Endothelial cell of umbilical vein (primary cell): ENCODE measurements around the gene TP53BP1. TPM values are rescaled to one million over a fixed set of nuclear protein-coding genes. Genes with fewer than 3 reads are reported as not detected.

ENCODE experiments used
- BruUV-seq: library from RNA; stranded (reverse); fragments of 400-500 nt; replicated peaks from 2 replicates; lab custom pipeline; 2021; lab: Mats Ljungman, UMichigan
- CTCF ChIA-PET: fragments of 300-600, 350-600 bp; sonication (Branson Sonifier 250); formaldehyde crosslinking; loops from one replicate; lab custom pipeline; 2021; ENCODE audit warnings: antibody characterized with exemption, inconsistent platforms; lab: Charles Lee
- POLR2A ChIA-PET: fragments of 300-600, 350-600 bp; sonication (Branson Sonifier 250); formaldehyde crosslinking; loops from one replicate; lab custom pipeline; 2021; ENCODE audit warnings: antibody characterized with exemption, inconsistent platforms; lab: Charles Lee
- DNase-seq: peaks from one replicate; pipeline ENCODE4 v3.0.0-alpha.2; 2011; ENCODE audit warnings: low read depth, low spot score
- FAIRE-seq: peaks from 2 replicates; lab custom pipeline; 2011; peaks lifted over from hg19 to GRCh38; lab: Jason Lieb, UNC
- H2AFZ ChIP-seq: 2 replicates; pipeline ENCODE4 v1.6.0; 2012; ENCODE audit warnings: low read depth, low read length, control low read depth, inconsistent platforms
- H3K27ac ChIP-seq: 2 replicates; pipeline ENCODE4 v1.5.1; 2011; ENCODE audit warnings: low read depth, mild to moderate bottlenecking, control low read depth, low read length, moderate library complexity; ENCODE audit not compliant: insufficient read depth
- H3K27me3 ChIP-seq, 2 experiments: 2 replicates each; pipeline versions ENCODE4 v1.6.0 to v1.6.1; 2011; ENCODE audit warnings: low read length in 2 of 2, mixed read lengths in 1 of 2; ENCODE audit not compliant: control insufficient read depth in 2 of 2, insufficient read depth in 2 of 2
- H3K36me3 ChIP-seq, 2 experiments: 2 replicates in 1 of 2; 3 replicates in 1 of 2; pipeline ENCODE4 v1.5.1; 2011; ENCODE audit warnings: low read length in 2 of 2, mild to moderate bottlenecking in 1 of 2, moderate library complexity in 1 of 2; ENCODE audit not compliant: control insufficient read depth in 2 of 2, insufficient read depth in 2 of 2; ENCODE audit errors: extremely low read depth in 1 of 2
- H3K4me1 ChIP-seq: 3 replicates; pipeline ENCODE4 v1.5.1; 2011; ENCODE audit warnings: mild to moderate bottlenecking, low read length; ENCODE audit not compliant: control insufficient read depth, insufficient read depth; ENCODE audit errors: extremely low read depth
- H3K4me2 ChIP-seq: 2 replicates; pipeline ENCODE4 v1.6.1; 2011; ENCODE audit warnings: low read length, control low read depth, mixed read lengths; ENCODE audit not compliant: insufficient read depth
- H3K4me3 ChIP-seq, 3 experiments: fragments of 200-600 bp in 1 of 3; sonication (generic), shearing (Covaris generic) in 1 of 3; replicated peaks in 1 of 3; 2 replicates each; pipeline ENCODE4 v1.5.1; 2011 to 2016; ENCODE audit warnings: control low read depth in 3 of 3, low read length in 3 of 3, mild to moderate bottlenecking in 2 of 3, inconsistent platforms in 1 of 3, low read depth in 1 of 3, moderate library complexity in 1 of 3; ENCODE audit not compliant: insufficient read depth in 1 of 3
- H3K79me2 ChIP-seq: 2 replicates; pipeline ENCODE4 v1.6.0; 2012; ENCODE audit warnings: low read length, inconsistent platforms; ENCODE audit not compliant: control insufficient read depth, insufficient read depth
- H3K9ac ChIP-seq: replicated peaks from 2 replicates; pipeline ENCODE3; 2011; ENCODE audit warnings: low read length, control low read depth; ENCODE audit not compliant: insufficient read depth; ENCODE audit errors: extremely low read depth
- H3K9me1 ChIP-seq: replicated peaks from 3 replicates; pipeline ENCODE4 v1.6.0; 2011; ENCODE audit warnings: mild to moderate bottlenecking, low read length; ENCODE audit not compliant: control insufficient read depth, insufficient read depth; ENCODE audit errors: extremely low read depth
- H3K9me3 ChIP-seq: replicated peaks from 2 replicates; pipeline ENCODE4 v1.5.1; 2012; ENCODE audit warnings: low read length, inconsistent platforms; ENCODE audit not compliant: control insufficient read depth, insufficient read depth
- H4K20me1 ChIP-seq: replicated peaks from 2 replicates; pipeline ENCODE3; 2011; ENCODE audit warnings: mild to moderate bottlenecking, low read length; ENCODE audit not compliant: control insufficient read depth, insufficient read depth; ENCODE audit errors: extremely low read depth
- EZH2 ChIP-seq: IDR thresholded peaks from 2 replicates; pipeline ENCODE4 v1.6.1; 2012; ENCODE audit warnings: borderline replicate concordance, low read depth, mild to moderate bottlenecking, moderate library complexity, low read length, inconsistent platforms; ENCODE audit not compliant: severe bottlenecking
- FOS ChIP-seq: IDR thresholded peaks from 2 replicates; pipeline ENCODE4 v1.6.1; 2011; ENCODE audit warnings: mild to moderate bottlenecking, low read length, moderate library complexity, borderline replicate concordance; ENCODE audit not compliant: insufficient read depth
- GATA2 ChIP-seq: IDR thresholded peaks from 2 replicates; pipeline ENCODE4 v1.7.0; 2011; ENCODE audit warnings: low read depth, mild to moderate bottlenecking, moderate library complexity, mixed read lengths, low read length; ENCODE audit not compliant: insufficient read length, insufficient read depth
- JUN ChIP-seq: IDR thresholded peaks from 2 replicates; pipeline ENCODE4 v1.6.1; 2011; ENCODE audit warnings: borderline replicate concordance, low read depth; ENCODE audit not compliant: insufficient read length, insufficient read depth
- MYC ChIP-seq: IDR thresholded peaks from one replicate; pipeline ENCODE4 v1.6.1; 2011; ENCODE audit warnings: mild to moderate bottlenecking, low read depth, low read length
- POLR2A ChIP-seq: IDR thresholded peaks from 2 replicates; pipeline ENCODE4 v1.6.1; 2012; ENCODE audit warnings: low read depth, mild to moderate bottlenecking, control low read depth, low read length
- POLR2AphosphoS5 ChIP-seq: IDR thresholded peaks from 2 replicates; pipeline ENCODE4 v1.6.1; 2012; ENCODE audit warnings: low read depth, mild to moderate bottlenecking, control low read depth, low read length, moderate library complexity; ENCODE audit not compliant: insufficient read depth
- dilution Hi-C: fragments of 300-500 bp; cut with MboI; formaldehyde crosslinking; loops from one replicate; pipeline ENCODE4 v1.15.0; 2019; ENCODE audit warnings: low sequenced_read_pairs; ENCODE audit not compliant: extremely low pct_ligation_motif_present
- intact Hi-C: fragments of 100-400 bp; cut with micrococcal nuclease; formaldehyde crosslinking; loops from one replicate; pipeline ENCODE4 v1.10.0; 2022
- polyA plus RNA-seq, 4 experiments: library from polyadenylated mRNA; depleted of rRNA in 3 of 4; stranded (reverse) in 3 of 4; unstranded in 1 of 4; fragments of >200 nt; gene quantifications; 2 replicates each; pipeline versions ENCODE4 v1.2.1 to v1.2.3, GENCODE V29; 2011 to 2012; ENCODE audit warnings: missing spikeins in 1 of 4
- total RNA-seq: library from RNA; stranded (reverse); gene quantifications from 2 replicates; pipeline ENCODE4 v1.2.3, GENCODE V29; 2021
- TF ChIP-seq, protein P1 (sequence below): IDR thresholded peaks from 2 replicates; pipeline ENCODE4 v1.6.1; 2011; ENCODE audit not compliant: insufficient read depth, insufficient read length
- TF ChIP-seq, protein P2 (sequence below), 2 donors: IDR thresholded peaks; 1 replicate in 1 of 2; 2 replicates in 1 of 2; pipeline ENCODE4 v1.5.1; 2011; ENCODE audit warnings: low read length in 2 of 2, mild to moderate bottlenecking in 2 of 2, moderate library complexity in 2 of 2, control low read depth in 1 of 2, inconsistent platforms in 1 of 2, low read depth in 1 of 2; ENCODE audit not compliant: insufficient read depth in 1 of 2; ENCODE audit errors: extremely low read depth in 1 of 2

The TP53BP1 gene
- total and polyA plus RNA-seq, 2 donors (not counting 3 experiments of a cell fraction or from before 2014, with no cell fraction given) = 28.1 to 59.5 TPM

GRCh38 chr15:43441316-43441715 is 51.6 kb downstream of the TP53BP1 start:
- Histone ChIP-seq H2AFZ (no peak overlapping the region), H3K36me3 (peaks cover 13 to 19% of the 10 kb centered on the region in 2 experiments), H3K79me2 (no peaks in the 10 kb centered on the region), H3K9me3 (no peaks in the 10 kb centered on the region), H3K9ac (peak overlapping the region; percentile 10), H3K4me2 (peak overlapping the region; percentile 20), H3K27ac (peak overlapping the region; percentile 61), H4K20me1 (no peaks in the 10 kb centered on the region), H3K4me1 (peaks cover 8% of the 10 kb centered on the region), H3K4me3 (no peak overlapping the region), H3K9me1 (no peaks in the 10 kb centered on the region), H3K27me3 (no peaks in the 10 kb centered on the region)
- dilution Hi-C loops (no loop called here), intact Hi-C loops (loop anchor here (1.0 to 5.0 kb wide), 3 partner anchors 69 to 326 kb away; no protein-coding TSS in a partner anchor)
- FAIRE-seq = no peak
- DNase-seq = no peak
- CTCF ChIA-PET = interaction anchor here (0.6 to 3.4 kb wide), 19 partner anchors 9 to 83 kb away, joined by 3 to 101 read pairs (median 6); partner anchors contain the start of genes MAP1A and TP53BP1
- no peak for TF ChIP-seq POLR2A
- no peak for TF ChIP-seq JUN
- TF ChIP-seq FOS = no peak
- TF ChIP-seq GATA2 = no peak
- no peak for TF ChIP-seq POLR2AphosphoS5
- TF ChIP-seq EZH2 = no peak
- TF ChIP-seq, protein P1, sequence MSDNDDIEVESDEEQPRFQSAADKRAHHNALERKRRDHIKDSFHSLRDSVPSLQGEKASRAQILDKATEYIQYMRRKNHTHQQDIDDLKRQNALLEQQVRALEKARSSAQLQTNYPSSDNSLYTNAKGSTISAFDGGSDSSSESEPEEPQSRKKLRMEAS = no peak
- no peak for TF ChIP-seq MYC
- TF ChIP-seq, protein P2, sequence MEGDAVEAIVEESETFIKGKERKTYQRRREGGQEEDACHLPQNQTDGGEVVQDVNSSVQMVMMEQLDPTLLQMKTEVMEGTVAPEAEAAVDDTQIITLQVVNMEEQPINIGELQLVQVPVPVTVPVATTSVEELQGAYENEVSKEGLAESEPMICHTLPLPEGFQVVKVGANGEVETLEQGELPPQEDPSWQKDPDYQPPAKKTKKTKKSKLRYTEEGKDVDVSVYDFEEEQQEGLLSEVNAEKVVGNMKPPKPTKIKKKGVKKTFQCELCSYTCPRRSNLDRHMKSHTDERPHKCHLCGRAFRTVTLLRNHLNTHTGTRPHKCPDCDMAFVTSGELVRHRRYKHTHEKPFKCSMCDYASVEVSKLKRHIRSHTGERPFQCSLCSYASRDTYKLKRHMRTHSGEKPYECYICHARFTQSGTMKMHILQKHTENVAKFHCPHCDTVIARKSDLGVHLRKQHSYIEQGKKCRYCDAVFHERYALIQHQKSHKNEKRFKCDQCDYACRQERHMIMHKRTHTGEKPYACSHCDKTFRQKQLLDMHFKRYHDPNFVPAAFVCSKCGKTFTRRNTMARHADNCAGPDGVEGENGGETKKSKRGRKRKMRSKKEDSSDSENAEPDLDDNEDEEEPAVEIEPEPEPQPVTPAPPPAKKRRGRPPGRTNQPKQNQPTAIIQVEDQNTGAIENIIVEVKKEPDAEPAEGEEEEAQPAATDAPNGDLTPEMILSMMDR (IDR thresholded peaks at IDR 0.05; ENCODE audit: extremely low read depth in 1 of 2, insufficient read depth in 1 of 2, low read depth in 1 of 2, low read length in 2 of 2) = no peak
- POLR2A ChIA-PET = interaction anchor here (0.6 to 1.0 kb wide), 2 partner anchors 46 to 383 kb away, joined by 3 to 4 read pairs; partner anchors contain the start of gene MFAP1
- BruUV-seq = TSS peak; percentile 84
